ENCODE results near the gene C19orf73. TPM values are rescaled to one million over a fixed set of nuclear protein-coding genes. Genes with fewer than 3 reads are reported as not detected.

C19orf73 gene
- total and polyA plus RNA-seq, 2 experiments from 2014 or later = 8.1 to 9.1 TPM

DNA sequence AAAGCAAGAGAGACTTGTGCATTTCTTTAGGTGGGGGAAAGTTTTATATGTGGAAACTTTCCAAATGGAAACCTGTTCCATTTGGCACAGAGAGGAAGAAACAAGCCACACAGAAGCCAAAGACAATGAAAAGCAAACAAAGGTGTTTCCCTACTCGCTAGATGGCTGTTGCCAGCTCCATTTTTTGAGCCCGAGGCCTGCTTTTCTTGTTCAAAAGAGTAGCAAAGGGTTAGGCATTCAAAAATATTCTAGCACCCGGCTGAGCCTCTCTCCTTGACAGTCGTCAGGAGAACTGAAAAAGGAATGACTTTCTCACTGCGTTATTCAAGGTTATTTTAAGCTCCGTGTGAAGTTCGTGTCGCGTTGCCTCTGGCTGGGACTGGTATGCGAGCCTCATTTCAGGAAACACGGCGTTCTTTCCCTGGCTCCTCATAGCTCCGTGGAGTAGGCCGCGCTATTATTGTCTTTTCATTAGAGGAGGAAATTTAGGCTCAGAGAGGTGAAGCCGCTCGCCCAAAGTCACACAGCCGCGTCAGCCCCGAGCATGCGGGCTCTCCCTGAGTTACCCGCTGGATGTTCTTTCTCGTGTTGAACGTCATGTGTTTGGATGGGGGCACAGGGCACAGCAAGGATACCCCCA lies 46.3 kb upstream of the C19orf73 start:
- H3K4me3 ChIP-seq = peak overlapping the region; percentile 55

More for the DNA sequence above, 46.3 kb upstream of the C19orf73 start:
- Histone ChIP-seq H3K79me2 (replicated peaks; ENCODE audit: insufficient read depth) (no peaks in the 10 kb centered on the region), H3K36me3 (ENCODE audit: insufficient read depth) (no peaks in the 10 kb centered on the region), H4K20me1 (replicated peaks; ENCODE audit: insufficient read depth) (no peaks in the 10 kb centered on the region), H3K4me2 (peak overlapping the region; percentile 81), H3K27me3 (ENCODE audit: insufficient read depth) (0 out of 2 replicates have a peak, but pooled peaks cover 12% of the 10 kb centered on the region), H3K9me2 (ENCODE audit: insufficient read depth) (no peaks in the 10 kb centered on the region), H3K27ac (ENCODE audit: low read depth) (no peak overlapping the region), H2AFZ (peak overlapping the region; percentile 84), H3F3A (replicated peaks; ENCODE audit: low read depth) (0 out of 2 replicates have a peak, but pooled peaks cover 2% of the 10 kb centered on the region), H3K4me1 (ENCODE audit: insufficient read depth) (peaks cover 7% of the 10 kb centered on the region; the same call in 1 of the 2 replicates)
- peak; percentile 16; the same call in 2 of the 3 replicates for ATAC-seq
- TF ChIP-seq EZH2phosphoT487 (IDR thresholded peaks at IDR 0.05; ENCODE audit: unreplicated experiment) (no peak), ZNF331 (CRISPR knock-in tag; IDR thresholded peaks at IDR 0.05; ENCODE audit: low read depth) (no peak), NANOG (IDR thresholded peaks at IDR 0.05; ENCODE audit: borderline replicate concordance) (no peak), STAT1 (IDR thresholded peaks at IDR 0.05; ENCODE audit: unreplicated experiment) (no peak), ZNF114 (CRISPR knock-in tag; IDR thresholded peaks at IDR 0.05) (no peak)
- TF ChIP-seq, protein P1, sequence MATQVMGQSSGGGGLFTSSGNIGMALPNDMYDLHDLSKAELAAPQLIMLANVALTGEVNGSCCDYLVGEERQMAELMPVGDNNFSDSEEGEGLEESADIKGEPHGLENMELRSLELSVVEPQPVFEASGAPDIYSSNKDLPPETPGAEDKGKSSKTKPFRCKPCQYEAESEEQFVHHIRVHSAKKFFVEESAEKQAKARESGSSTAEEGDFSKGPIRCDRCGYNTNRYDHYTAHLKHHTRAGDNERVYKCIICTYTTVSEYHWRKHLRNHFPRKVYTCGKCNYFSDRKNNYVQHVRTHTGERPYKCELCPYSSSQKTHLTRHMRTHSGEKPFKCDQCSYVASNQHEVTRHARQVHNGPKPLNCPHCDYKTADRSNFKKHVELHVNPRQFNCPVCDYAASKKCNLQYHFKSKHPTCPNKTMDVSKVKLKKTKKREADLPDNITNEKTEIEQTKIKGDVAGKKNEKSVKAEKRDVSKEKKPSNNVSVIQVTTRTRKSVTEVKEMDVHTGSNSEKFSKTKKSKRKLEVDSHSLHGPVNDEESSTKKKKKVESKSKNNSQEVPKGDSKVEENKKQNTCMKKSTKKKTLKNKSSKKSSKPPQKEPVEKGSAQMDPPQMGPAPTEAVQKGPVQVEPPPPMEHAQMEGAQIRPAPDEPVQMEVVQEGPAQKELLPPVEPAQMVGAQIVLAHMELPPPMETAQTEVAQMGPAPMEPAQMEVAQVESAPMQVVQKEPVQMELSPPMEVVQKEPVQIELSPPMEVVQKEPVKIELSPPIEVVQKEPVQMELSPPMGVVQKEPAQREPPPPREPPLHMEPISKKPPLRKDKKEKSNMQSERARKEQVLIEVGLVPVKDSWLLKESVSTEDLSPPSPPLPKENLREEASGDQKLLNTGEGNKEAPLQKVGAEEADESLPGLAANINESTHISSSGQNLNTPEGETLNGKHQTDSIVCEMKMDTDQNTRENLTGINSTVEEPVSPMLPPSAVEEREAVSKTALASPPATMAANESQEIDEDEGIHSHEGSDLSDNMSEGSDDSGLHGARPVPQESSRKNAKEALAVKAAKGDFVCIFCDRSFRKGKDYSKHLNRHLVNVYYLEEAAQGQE (IDR thresholded peaks at IDR 0.05; ENCODE audit: unreplicated experiment) = no peak
- TF ChIP-seq, protein P2, sequence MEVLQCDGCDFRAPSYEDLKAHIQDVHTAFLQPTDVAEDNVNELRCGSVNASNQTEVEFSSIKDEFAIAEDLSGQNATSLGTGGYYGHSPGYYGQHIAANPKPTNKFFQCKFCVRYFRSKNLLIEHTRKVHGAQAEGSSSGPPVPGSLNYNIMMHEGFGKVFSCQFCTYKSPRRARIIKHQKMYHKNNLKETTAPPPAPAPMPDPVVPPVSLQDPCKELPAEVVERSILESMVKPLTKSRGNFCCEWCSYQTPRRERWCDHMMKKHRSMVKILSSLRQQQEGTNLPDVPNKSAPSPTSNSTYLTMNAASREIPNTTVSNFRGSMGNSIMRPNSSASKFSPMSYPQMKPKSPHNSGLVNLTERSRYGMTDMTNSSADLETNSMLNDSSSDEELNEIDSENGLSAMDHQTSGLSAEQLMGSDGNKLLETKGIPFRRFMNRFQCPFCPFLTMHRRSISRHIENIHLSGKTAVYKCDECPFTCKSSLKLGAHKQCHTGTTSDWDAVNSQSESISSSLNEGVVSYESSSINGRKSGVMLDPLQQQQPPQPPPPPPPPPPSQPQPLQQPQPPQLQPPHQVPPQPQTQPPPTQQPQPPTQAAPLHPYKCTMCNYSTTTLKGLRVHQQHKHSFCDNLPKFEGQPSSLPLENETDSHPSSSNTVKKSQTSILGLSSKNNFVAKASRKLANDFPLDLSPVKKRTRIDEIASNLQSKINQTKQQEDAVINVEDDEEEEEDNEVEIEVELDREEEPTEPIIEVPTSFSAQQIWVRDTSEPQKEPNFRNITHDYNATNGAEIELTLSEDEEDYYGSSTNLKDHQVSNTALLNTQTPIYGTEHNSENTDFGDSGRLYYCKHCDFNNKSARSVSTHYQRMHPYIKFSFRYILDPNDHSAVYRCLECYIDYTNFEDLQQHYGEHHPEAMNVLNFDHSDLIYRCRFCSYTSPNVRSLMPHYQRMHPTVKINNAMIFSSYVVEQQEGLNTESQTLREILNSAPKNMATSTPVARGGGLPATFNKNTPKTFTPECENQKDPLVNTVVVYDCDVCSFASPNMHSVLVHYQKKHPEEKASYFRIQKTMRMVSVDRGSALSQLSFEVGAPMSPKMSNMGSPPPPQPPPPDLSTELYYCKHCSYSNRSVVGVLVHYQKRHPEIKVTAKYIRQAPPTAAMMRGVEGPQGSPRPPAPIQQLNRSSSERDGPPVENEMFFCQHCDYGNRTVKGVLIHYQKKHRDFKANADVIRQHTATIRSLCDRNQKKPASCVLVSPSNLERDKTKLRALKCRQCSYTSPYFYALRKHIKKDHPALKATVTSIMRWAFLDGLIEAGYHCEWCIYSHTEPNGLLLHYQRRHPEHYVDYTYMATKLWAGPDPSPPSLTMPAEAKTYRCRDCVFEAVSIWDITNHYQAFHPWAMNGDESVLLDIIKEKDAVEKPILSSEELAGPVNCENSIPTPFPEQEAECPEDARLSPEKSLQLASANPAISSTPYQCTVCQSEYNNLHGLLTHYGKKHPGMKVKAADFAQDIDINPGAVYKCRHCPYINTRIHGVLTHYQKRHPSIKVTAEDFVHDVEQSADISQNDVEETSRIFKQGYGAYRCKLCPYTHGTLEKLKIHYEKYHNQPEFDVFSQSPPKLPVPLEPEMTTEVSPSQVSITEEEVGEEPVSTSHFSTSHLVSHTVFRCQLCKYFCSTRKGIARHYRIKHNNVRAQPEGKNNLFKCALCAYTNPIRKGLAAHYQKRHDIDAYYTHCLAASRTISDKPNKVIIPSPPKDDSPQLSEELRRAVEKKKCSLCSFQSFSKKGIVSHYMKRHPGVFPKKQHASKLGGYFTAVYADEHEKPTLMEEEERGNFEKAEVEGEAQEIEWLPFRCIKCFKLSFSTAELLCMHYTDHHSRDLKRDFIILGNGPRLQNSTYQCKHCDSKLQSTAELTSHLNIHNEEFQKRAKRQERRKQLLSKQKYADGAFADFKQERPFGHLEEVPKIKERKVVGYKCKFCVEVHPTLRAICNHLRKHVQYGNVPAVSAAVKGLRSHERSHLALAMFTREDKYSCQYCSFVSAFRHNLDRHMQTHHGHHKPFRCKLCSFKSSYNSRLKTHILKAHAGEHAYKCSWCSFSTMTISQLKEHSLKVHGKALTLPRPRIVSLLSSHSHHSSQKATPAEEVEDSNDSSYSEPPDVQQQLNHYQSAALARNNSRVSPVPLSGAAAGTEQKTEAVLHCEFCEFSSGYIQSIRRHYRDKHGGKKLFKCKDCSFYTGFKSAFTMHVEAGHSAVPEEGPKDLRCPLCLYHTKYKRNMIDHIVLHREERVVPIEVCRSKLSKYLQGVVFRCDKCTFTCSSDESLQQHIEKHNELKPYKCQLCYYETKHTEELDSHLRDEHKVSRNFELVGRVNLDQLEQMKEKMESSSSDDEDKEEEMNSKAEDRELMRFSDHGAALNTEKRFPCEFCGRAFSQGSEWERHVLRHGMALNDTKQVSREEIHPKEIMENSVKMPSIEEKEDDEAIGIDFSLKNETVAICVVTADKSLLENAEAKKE (CRISPR knock-in tag; IDR thresholded peaks at IDR 0.05) = no peak
- TF ChIP-seq, protein P3, sequence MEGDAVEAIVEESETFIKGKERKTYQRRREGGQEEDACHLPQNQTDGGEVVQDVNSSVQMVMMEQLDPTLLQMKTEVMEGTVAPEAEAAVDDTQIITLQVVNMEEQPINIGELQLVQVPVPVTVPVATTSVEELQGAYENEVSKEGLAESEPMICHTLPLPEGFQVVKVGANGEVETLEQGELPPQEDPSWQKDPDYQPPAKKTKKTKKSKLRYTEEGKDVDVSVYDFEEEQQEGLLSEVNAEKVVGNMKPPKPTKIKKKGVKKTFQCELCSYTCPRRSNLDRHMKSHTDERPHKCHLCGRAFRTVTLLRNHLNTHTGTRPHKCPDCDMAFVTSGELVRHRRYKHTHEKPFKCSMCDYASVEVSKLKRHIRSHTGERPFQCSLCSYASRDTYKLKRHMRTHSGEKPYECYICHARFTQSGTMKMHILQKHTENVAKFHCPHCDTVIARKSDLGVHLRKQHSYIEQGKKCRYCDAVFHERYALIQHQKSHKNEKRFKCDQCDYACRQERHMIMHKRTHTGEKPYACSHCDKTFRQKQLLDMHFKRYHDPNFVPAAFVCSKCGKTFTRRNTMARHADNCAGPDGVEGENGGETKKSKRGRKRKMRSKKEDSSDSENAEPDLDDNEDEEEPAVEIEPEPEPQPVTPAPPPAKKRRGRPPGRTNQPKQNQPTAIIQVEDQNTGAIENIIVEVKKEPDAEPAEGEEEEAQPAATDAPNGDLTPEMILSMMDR (conservative IDR thresholded peaks at IDR 0.05; ENCODE audit: low read depth in 2 of 2) = no peak
- DNase-seq (ENCODE audit: low spot score) = peak; percentile 29
- H3K27me3 Mint-ChIP-seq (ENCODE audit: insufficient read depth, low read depth, poor library complexity) = peaks cover 4% of the 10 kb centered on the region
- no peak overlapping the region for H3K27ac Mint-ChIP-seq
- no peaks in the 10 kb centered on the region for H3K9me3 Mint-ChIP-seq
- H3K4me1 Mint-ChIP-seq = peaks cover 6% of the 10 kb centered on the region; the same call in 2 of the 3 replicates
- H3K36me3 Mint-ChIP-seq (ENCODE audit: low read depth) = no peaks in the 10 kb centered on the region
- no peak overlapping the region for H3K4me3 Mint-ChIP-seq

Data from GM23338 (cell line).